IMR-90 (cell line): ENCODE results near the gene MOCS1. TPM values are rescaled to one million over a fixed set of nuclear protein-coding genes. Genes with fewer than 3 reads are reported as not detected.
A peak's percentile ranks its signal among the peaks of the same experiment; 100 is the strongest.

Source experiments
- ATAC-seq: fragments of 200-7000 bp; cut with Tn5 transposase; 2 replicates; pipeline ENCODE4 v1.9.1; 2020; ENCODE audit warnings: low read depth, mild to moderate bottlenecking, moderate library complexity
- BruUV-seq: library from RNA; stranded (reverse); fragments of 400-500 nt; replicated peaks from 2 replicates; lab custom pipeline; 2021; lab: Mats Ljungman, UMichigan
- CTCF ChIA-PET: fragments of 300-600 bp; formaldehyde crosslinking; extraction: SDS; loops from one replicate; lab custom pipeline; 2021; ENCODE audit warnings: antibody characterized with exemption; lab: Yijun Ruan, JAX
- POLR2A ChIA-PET: fragments of 300-600 bp; sonication (Branson Sonifier 250); formaldehyde crosslinking; loops from one replicate; lab custom pipeline; 2022; ENCODE audit warnings: antibody characterized with exemption; ENCODE audit not compliant: unreplicated experiment; lab: Charles Lee
- DNase-seq: peaks from one replicate; pipeline ENCODE4 v3.0.0; 2013
- H2AFZ ChIP-seq: replicated peaks from 2 replicates; pipeline ENCODE3; 2013; ENCODE audit warnings: low read length, mild to moderate bottlenecking; ENCODE audit not compliant: poor library complexity
- H2AK5ac ChIP-seq: 2 replicates; pipeline ENCODE4 v1.6.1; 2013; ENCODE audit warnings: low read depth, low read length, inconsistent platforms
- H2AK9ac ChIP-seq: replicated peaks from 2 replicates; pipeline ENCODE3; 2013; ENCODE audit warnings: mild to moderate bottlenecking, low read depth, low read length, moderate library complexity; ENCODE audit not compliant: poor library complexity
- H2BK120ac ChIP-seq: 2 replicates; pipeline ENCODE4 v1.6.1; 2013; ENCODE audit warnings: low read depth, low read length, inconsistent platforms
- H2BK15ac ChIP-seq: 3 replicates; pipeline ENCODE4 v1.6.1; 2013; ENCODE audit warnings: low read depth, low read length, inconsistent platforms
- H2BK20ac ChIP-seq: 2 replicates; pipeline ENCODE4 v1.6.1; 2013; ENCODE audit warnings: low read depth, mild to moderate bottlenecking, inconsistent platforms, low read length, moderate library complexity
- H2BK5ac ChIP-seq: 2 replicates; pipeline ENCODE4 v1.6.1; 2013; ENCODE audit warnings: mild to moderate bottlenecking, low read depth, low read length, inconsistent platforms; ENCODE audit not compliant: poor library complexity, severe bottlenecking
- H3K14ac ChIP-seq: replicated peaks from 2 replicates; pipeline ENCODE4 v1.6.1; 2013; ENCODE audit warnings: low read depth, low read length, inconsistent platforms
- H3K18ac ChIP-seq: 2 replicates; pipeline ENCODE4 v1.6.1; 2013; ENCODE audit warnings: low read depth, low read length, control low read depth
- H3K23ac ChIP-seq: 2 replicates; pipeline ENCODE4 v1.6.1; 2013; ENCODE audit warnings: low read depth, low read length, inconsistent platforms
- H3K27ac ChIP-seq: 2 replicates; pipeline ENCODE4 v1.5.1; 2013; ENCODE audit warnings: mild to moderate bottlenecking, control low read depth, low read length; ENCODE audit not compliant: insufficient read depth
- H3K27me3 ChIP-seq: 2 replicates; pipeline ENCODE4 v1.6.1; 2013; ENCODE audit warnings: low read length; ENCODE audit not compliant: control insufficient read depth, insufficient read depth
- H3K36me3 ChIP-seq: 2 replicates; pipeline ENCODE4 v1.6.1; 2013; ENCODE audit warnings: low read length, mixed read lengths; ENCODE audit not compliant: control insufficient read depth, insufficient read depth
- H3K4ac ChIP-seq: 2 replicates; pipeline ENCODE4 v1.6.1; 2013; ENCODE audit warnings: low read depth, low read length, inconsistent platforms
- H3K4me1 ChIP-seq: 2 replicates; pipeline ENCODE4 v1.6.1; 2013; ENCODE audit warnings: low read length, mixed read lengths; ENCODE audit not compliant: control insufficient read depth, insufficient read depth
- H3K4me2 ChIP-seq: 2 replicates; pipeline ENCODE4 v1.6.1; 2013; ENCODE audit warnings: low read depth, mild to moderate bottlenecking, control low read depth, low read length, moderate library complexity
- H3K4me3 ChIP-seq: 2 replicates; pipeline ENCODE4 v1.5.1; 2013; ENCODE audit warnings: low read depth, mild to moderate bottlenecking, control low read depth, low read length, moderate library complexity; ENCODE audit not compliant: insufficient read depth
- H3K56ac ChIP-seq: 2 replicates; pipeline ENCODE4 v1.6.1; 2013; ENCODE audit warnings: low read length, inconsistent platforms; ENCODE audit not compliant: insufficient read depth; ENCODE audit errors: extremely low read depth
- H3K79me1 ChIP-seq, 2 experiments: 2 replicates each; pipeline ENCODE4 v1.6.1; 2013; ENCODE audit warnings: low read length in 2 of 2, inconsistent platforms in 1 of 2, low read depth in 1 of 2
- H3K9ac ChIP-seq: 2 replicates; pipeline ENCODE4 v1.6.1; 2013; ENCODE audit warnings: low read depth, low read length, control low read depth
- H3K9me1 ChIP-seq: 2 replicates; pipeline ENCODE4 v1.6.1; 2013; ENCODE audit warnings: low read length, inconsistent platforms; ENCODE audit not compliant: insufficient read depth
- H3K9me3 ChIP-seq: 2 replicates; pipeline ENCODE4 v1.6.1; 2013; ENCODE audit warnings: low read length; ENCODE audit not compliant: control insufficient read depth, insufficient read depth
- H4K20me1 ChIP-seq: 2 replicates; pipeline ENCODE4 v1.6.1; 2013; ENCODE audit warnings: low read length, inconsistent platforms; ENCODE audit not compliant: insufficient read depth
- H4K5ac ChIP-seq: 2 replicates; pipeline ENCODE4 v1.6.1; 2013; ENCODE audit warnings: mild to moderate bottlenecking, low read depth, low read length, control low read depth
- H4K8ac ChIP-seq, 2 experiments: 2 replicates each; pipeline ENCODE4 v1.6.1; 2013; ENCODE audit warnings: low read depth in 2 of 2, low read length in 2 of 2, control low read depth in 1 of 2, inconsistent platforms in 1 of 2
- H4K91ac ChIP-seq: 2 replicates; pipeline ENCODE4 v1.6.1; 2013; ENCODE audit warnings: low read depth, low read length, inconsistent platforms; ENCODE audit not compliant: insufficient read depth
- BHLHE40 ChIP-seq: fragments of 150-350 bp; IDR thresholded peaks from 2 replicates; pipeline ENCODE4 v1.6.1; 2016; ENCODE audit warnings: mild to moderate bottlenecking, low read depth, low read length
- CHD1 ChIP-seq: IDR thresholded peaks from 2 replicates; pipeline ENCODE4 v1.6.1; 2012; ENCODE audit warnings: low read depth, low read length, improper control_type of control experiment
- CTCF ChIP-seq: conservative IDR thresholded peaks from 2 replicates; pipeline ENCODE4 v1.5.1; 2012; ENCODE audit warnings: mild to moderate bottlenecking, low read depth, low read length, improper control_type of control experiment
- ELK1 ChIP-seq: fragments of 150-350 bp; IDR thresholded peaks from 2 replicates; pipeline ENCODE4 v1.6.1; 2016; ENCODE audit warnings: low read depth, mild to moderate bottlenecking, low read length, moderate library complexity, borderline replicate concordance
- FOS ChIP-seq: fragments of 150-350 bp; IDR thresholded peaks from 2 replicates; pipeline ENCODE4 v1.6.1; 2016; ENCODE audit warnings: low read depth, low read length
- MAFK ChIP-seq: IDR thresholded peaks from 2 replicates; pipeline ENCODE4 v1.6.1; 2012; ENCODE audit warnings: low read depth, low read length, improper control_type of control experiment
- MAZ ChIP-seq: IDR thresholded peaks from 2 replicates; pipeline ENCODE4 v1.6.1; 2012; ENCODE audit warnings: low read depth, mild to moderate bottlenecking, low read length, improper control_type of control experiment, moderate library complexity, borderline replicate concordance
- MXI1 ChIP-seq: IDR thresholded peaks from 2 replicates; pipeline ENCODE4 v1.6.1; 2012; ENCODE audit warnings: low read depth, mild to moderate bottlenecking, low read length, moderate library complexity, borderline replicate concordance
- NFE2L2 ChIP-seq: fragments of 150-350 bp; IDR thresholded peaks from 2 replicates; pipeline ENCODE4 v1.6.1; 2016; ENCODE audit warnings: low read depth, mild to moderate bottlenecking, low read length
- POLR2A ChIP-seq: IDR thresholded peaks from 2 replicates; pipeline ENCODE4 v1.6.1; 2012; ENCODE audit warnings: mild to moderate bottlenecking, low read depth, low read length
- RAD21 ChIP-seq: IDR thresholded peaks from 2 replicates; pipeline ENCODE4 v1.6.1; 2012; ENCODE audit warnings: low read length, improper control_type of control experiment
- RFX5 ChIP-seq: IDR thresholded peaks from 2 replicates; pipeline ENCODE4 v1.8.0; 2012; ENCODE audit warnings: low read depth, mild to moderate bottlenecking, low read length, moderate library complexity
- SMC3 ChIP-seq: fragments of 150-350 bp; IDR thresholded peaks from 2 replicates; pipeline ENCODE4 v1.6.1; 2016; ENCODE audit warnings: low read depth, mild to moderate bottlenecking, antibody characterized with exemption, low read length, moderate library complexity
- USF2 ChIP-seq: fragments of 150-350 bp; IDR thresholded peaks from 2 replicates; pipeline ENCODE4 v1.6.1; 2017; ENCODE audit warnings: mild to moderate bottlenecking, antibody characterized with exemption, low read length, low read depth
- WGBS, 2 experiments: methylation state at CpG; one replicate each; pipeline versions ENCODE4 v1.1.5 to v1.1.7; 2013; ENCODE audit warnings: missing lambda C conversion rate in 2 of 2; ENCODE audit not compliant: insufficient read length in 1 of 2; ENCODE audit errors: extremely low coverage in 2 of 2; 5-methylcytosine and 5-hydroxymethylcytosine counted together
- dilution Hi-C: fragments of 300-500 bp; cut with HindIII; formaldehyde crosslinking; loops from one replicate; pipeline ENCODE4 v1.14.3; 2018; ENCODE audit warnings: low sequenced_read_pairs; ENCODE audit not compliant: unreplicated experiment
- in situ Hi-C: fragments of 300-500 bp; cut with MboI; formaldehyde crosslinking; loops from 3 replicates; pipeline ENCODE4 v1.14.3; 2019; ENCODE audit warnings: low sequenced_read_pairs, inconsistent platforms, mixed read lengths
- intact Hi-C: fragments of 100-400 bp; cut with micrococcal nuclease; formaldehyde crosslinking; loops from 2 replicates; pipeline ENCODE4 v1.10.0; 2022
- polyA plus RNA-seq, 3 experiments: library from polyadenylated mRNA; depleted of rRNA; stranded (reverse); fragments of >200 nt; gene quantifications; 2 replicates each; pipeline ENCODE4 v1.2.3, GENCODE V29; 2012; ENCODE audit warnings: low replicate concordance in 1 of 3
- total RNA-seq: library from RNA; depleted of rRNA; stranded (reverse); fragments of >200 nt; gene quantifications from 2 replicates; pipeline ENCODE4 v1.2.3, GENCODE V29; 2012

The MOCS1 gene
- total and polyA plus RNA-seq, 2 of the 4 experiments (the other 2 are of a cell fraction): 5.5 to 9.5 TPM

GRCh38 chr6:39980839-39981580, 46.7 kb upstream of the MOCS1 start:
- Histone ChIP-seq H3K23ac (no peak overlapping the region), H3K4me2 (peak overlapping the region; percentile 86), H3K9me3 (no peaks in the 10 kb centered on the region), H2BK20ac (peak overlapping the region; percentile 37; the same call in 1 of the 2 replicates), H2BK15ac (no peak overlapping the region), H2AFZ (peak overlapping the region; percentile 65), H3K14ac (no peak overlapping the region), H3K9me1 (peaks cover 3% of the 10 kb centered on the region; the same call in 1 of the 2 replicates), H3K4me3 (no peak overlapping the region), H4K8ac (no peak overlapping the region), H2AK5ac (no peak overlapping the region), H3K9ac (peak overlapping the region; percentile 29), H2AK9ac (no peak overlapping the region), H4K5ac (no peak overlapping the region), H2BK120ac (peak overlapping the region; percentile 64), H3K4ac (no peak overlapping the region), H3K18ac (peak overlapping the region; percentile 13; the same call in 1 of the 2 replicates), H3K36me3 (no peaks in the 10 kb centered on the region), H3K4me1 (peaks cover 5% of the 10 kb centered on the region), H3K27ac (no peak overlapping the region), H3K27me3 (0 out of 2 replicates have a peak, but pooled peaks cover 2% of the 10 kb centered on the region), H2BK5ac (peak overlapping the region; percentile 0), H3K56ac (no peak overlapping the region), H4K91ac (no peak overlapping the region), H4K20me1 (no peaks in the 10 kb centered on the region), H3K79me1 (no peaks in the 10 kb centered on the region)
- POLR2A ChIA-PET: no interaction called here
- ATAC-seq: peak; percentile 89
- intact Hi-C loops (loop anchor here (1.0 to 2.0 kb wide), 6 partner anchors 42 to 1086 kb away; no protein-coding TSS in a partner anchor), dilution Hi-C loops (no loop called here), in situ Hi-C loops (loop anchor here (5.0 to 25.0 kb wide), 2 partner anchors 331 to 1056 kb away; partner anchors contain the start of genes TSPO2 and UNC5CL)
- BruUV-seq: no TSS peak
- DNase-seq: peak; percentile 57
- CTCF ChIA-PET: interaction anchor here (0.6 to 1.8 kb wide), 9 partner anchors 16 to 852 kb away, joined by 3 to 6 read pairs (median 4); no protein-coding TSS in a partner anchor
- no CpG with 5 or more reads among the region's 3 CpGs for WGBS, 2 experiments
- no peak for TF ChIP-seq USF2
- no peak for TF ChIP-seq POLR2A
- no peak for TF ChIP-seq RFX5
- TF ChIP-seq MXI1: no peak
- no peak for TF ChIP-seq FOS
- peak; percentile 50; the same call in 1 of the 2 replicates for TF ChIP-seq SMC3
- no peak for TF ChIP-seq CHD1
- TF ChIP-seq ELK1: no peak
- 0 out of 2 replicates have a peak, but pooled peaks have one; percentile 45 for TF ChIP-seq NFE2L2
- TF ChIP-seq RAD21: peak; percentile 67
- TF ChIP-seq BHLHE40: no peak
- TF ChIP-seq MAZ: no peak
- peak; percentile 66 for TF ChIP-seq CTCF
- 0 out of 2 replicates have a peak, but pooled peaks have one; percentile 16 for TF ChIP-seq MAFK
